Measurements from ENCODE around the gene FAM43A.

Gene FAM43A

DNA sequence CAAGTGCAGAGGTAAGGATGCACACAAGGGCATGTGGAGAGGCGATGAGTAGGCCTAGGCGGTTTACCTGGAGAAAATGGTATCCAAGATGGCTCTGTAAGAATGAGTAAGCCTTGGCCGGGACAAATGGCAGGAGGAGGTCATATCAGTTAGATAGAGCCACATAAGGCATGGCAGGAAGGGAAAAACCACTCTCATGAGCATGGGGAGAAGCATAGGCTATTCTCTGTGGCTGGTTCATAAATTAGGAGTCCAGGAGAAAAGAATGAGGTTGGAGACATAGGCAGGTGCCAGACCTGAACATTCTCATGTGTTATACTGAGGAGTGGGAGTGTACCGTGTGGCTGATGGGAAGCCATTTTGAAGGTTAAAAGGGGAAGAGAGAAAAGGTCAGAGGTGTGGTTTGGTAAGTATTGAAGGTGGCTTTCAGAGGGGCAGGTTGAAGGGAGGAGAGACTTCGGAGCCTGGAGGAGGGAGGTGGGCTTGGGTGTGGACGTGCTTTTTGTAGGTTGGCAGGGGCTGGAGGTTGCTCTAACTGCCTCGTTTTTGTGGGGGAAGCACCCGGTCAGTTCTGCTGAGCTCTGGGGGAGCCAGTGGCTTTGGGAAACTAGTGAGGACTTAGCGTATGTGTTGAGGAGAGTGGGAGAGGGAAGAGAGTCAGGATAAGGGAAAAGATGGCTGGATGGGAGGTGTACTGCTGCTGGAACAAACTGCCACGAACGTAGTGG, 4.6 kb upstream of the FAM43A start:
- DNase-seq = no peak

DNA sequence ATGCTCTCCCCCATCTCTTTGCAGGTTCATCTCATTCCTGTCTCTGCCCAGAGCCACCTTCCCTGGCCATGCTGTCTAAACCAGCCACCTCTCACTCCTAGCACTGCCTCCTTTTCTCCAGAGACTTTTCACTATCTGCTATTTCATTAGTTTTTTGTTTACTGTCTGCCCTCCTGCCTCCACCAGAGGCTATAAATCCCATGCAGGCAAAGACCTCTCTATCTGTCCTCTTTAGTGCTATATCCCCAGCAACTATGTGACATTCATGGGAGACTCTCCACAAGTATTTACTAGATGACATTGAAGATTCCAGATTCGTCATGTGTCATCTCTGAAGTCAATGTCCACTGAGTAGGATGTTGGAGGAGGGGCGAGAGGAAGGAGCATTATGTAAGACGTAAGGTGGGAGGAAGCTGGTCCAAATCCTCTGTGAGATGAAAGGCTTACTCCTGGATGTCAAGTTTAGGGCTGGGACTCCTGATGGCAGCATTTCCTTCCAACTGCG, 3.4 kb upstream of the FAM43A start:
- DNase-seq = no peak

DNA sequence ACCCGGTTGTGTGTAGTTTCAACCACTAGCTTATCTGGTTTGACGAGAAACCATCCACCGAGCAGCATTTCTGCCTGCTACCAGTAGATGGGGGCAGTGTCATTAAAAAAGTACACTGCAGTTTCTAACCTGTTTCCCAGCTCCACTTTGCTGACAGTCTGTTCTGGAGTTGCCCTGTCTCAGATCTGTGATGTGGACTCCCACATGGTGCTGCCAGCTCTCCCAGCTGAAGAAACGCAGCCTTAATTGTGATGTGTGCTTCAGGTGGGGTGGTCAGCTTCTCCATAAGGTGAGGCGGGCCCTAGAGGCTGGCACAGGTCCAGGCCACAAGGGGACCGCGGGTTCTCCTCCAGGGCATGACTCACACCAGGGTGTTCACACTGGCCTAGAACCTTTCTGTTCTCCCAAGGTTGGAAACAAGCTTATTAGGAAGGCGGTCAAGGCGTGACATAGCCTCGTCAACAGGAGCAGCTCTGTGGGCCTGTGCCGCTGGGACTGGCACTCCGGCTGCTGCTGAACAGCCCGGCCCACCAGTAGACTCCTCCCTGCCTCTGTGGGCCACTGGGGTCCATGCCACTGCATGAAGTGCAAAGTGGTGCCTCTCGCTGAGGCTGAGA, 2.9 kb upstream of the FAM43A start:
- DNase-seq = peak; percentile 71

DNA sequence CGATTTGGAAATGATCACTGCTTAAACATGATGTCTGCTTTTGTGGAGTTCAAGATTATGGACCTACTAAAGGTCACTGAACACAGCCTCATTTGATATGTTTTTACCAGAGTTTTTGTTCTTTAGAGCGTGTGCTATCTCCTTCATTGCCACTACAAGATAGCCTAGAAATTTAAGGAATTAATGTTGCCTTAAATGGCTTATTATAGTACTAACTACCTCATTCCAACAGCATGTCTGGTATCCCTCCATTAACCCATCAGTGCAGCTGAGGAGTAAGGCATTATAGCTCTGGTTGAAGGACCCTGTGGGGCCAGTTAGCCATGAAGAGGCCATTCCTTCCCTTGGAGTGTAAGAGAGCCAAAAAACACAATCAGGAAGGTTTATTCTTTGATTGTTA, 2.3 kb upstream of the FAM43A start:
- DNase-seq = no peak

DNA sequence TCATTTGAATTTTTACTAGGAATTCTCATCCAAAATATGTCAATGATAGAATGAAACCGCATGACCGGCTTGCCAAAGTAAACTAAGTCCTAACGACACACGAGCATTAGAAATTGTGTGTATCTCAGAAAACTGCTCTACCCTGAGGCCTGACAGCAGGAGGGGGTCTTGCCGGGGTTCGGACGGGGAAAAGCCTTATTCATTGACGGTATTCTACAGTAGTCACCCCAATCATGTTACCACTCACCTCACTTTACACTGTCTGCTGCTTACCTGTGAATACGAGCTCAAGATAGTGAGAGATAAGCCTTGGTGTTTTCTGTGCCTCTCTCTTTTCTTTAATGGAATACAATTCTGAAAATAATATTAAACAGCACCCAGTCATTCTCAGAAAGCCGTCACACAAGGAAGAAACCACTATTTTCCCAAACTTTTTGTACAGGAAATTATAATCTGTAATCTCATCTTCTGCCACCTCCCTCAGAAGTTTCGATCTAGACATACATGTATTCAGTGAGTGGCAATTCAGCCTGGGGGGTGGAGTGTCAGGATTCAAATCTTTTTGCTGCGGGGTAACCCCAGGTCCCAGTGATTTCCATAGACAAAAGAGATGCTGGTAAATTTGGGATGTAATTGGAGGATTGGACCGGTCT, 492 bp upstream of the FAM43A start:
- no peak for DNase-seq

DNA sequence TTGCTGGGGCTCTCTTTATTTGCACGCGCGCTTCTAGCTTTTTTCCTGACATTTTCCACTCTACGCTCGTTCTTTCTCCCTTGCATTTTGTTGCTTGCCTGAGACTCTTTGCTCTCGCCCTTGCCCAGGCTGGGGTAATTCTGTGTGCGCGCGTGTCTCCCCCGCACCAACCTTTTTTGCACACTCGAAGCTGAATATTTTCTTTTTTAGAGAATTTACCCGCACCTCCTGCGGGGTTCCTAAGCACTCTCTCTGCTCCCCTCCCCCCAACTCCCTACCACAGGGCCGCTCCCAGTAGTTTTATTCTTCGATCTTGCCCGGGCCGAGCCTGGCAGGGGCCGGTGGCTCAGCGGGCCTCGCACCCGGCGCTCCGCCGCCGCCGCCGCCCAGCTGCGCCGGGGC, 732 bp downstream of the FAM43A start:
- DNase-seq = no peak

DNA sequence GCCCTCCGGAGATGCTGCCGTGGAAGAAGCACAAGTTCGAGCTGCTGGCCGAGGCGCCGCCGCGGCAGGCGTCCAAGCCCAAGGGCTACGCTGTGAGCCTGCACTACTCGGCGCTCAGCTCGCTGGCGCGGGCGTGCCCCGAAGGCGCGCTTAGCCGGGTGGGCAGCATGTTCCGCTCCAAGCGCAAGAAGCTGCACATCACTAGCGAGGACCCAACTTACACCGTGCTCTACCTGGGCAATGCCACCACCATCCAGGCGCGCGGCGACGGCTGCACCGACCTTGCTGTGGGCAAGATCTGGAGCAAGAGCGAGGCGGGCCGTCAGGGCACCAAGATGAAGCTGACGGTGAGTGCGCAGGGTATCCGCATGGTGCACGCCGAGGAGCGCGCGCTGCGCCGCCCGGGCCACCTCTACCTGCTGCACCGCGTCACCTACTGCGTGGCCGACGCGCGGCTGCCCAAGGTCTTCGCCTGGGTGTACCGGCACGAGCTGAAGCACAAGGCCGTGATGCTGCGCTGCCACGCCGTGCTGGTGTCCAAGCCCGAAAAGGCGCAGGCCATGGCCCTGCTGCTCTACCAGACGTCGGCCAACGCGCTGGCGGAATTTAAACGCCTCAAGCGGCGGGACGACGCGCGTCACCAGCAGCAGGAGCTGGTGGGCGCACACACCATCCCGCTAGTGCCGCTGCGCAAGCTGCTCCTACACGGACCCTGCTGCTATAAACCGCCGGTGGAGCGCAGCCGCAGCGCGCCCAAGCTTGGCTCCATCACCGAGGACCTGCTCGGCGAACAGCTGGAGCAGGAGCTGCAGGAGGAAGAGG, 1.3 kb downstream of the FAM43A start:
- no peak for DNase-seq

DNA sequence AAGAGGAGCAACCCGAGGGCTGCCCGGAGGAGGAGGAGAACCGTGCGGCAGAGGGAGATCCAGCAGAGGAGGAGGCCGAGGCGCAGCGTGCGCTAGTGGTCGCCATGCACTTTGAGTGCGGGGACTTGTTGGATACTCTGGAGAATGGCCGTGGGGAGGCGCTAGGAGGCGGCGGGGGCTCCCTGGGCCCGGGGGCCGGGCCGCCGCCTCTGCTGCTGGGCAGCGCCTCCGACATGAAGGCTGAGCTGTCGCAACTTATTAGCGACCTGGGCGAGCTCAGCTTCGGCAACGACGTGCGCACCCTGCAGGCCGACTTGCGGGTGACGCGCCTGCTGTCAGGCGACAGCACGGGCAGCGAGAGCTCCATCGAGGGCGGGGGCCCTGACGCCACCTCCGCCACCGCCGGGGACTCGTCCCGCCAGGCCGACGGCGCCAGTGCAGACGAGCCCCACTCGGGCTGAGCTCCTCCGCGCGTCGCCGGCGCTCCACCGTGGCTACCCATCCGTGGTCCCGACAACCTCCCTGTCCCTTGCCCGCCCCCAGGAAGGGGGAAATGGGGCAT, 2.0 kb downstream of the FAM43A start:
- DNase-seq = peak; percentile 77

DNA sequence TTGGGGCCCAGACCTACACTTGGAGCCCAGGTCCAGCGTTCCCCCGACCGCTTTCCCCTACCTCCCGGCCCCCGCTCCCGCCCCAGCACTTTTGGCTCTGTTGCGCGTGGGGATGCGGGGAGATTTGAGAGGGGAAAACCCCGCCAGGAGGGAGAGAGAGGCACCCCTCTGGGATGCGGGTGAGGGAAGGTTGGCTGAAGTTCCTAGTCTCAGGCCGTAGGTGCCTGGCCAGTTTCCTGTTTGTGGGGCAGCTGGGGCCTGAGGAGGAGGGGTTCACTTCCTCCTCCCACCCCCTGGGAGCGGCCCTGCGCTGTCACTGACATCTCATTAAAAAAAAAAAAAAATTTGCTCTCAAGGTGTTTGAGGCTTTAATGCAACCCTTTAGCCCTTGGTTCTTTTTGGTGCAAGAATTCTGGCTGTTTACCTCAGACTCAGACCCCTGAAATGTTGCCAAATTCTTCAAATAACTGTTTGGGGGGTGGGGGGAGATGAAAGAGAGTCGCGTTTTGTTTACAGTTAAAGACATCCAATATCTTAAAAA, 2.6 kb downstream of the FAM43A start:
- DNase-seq = peak; percentile 68

DNA sequence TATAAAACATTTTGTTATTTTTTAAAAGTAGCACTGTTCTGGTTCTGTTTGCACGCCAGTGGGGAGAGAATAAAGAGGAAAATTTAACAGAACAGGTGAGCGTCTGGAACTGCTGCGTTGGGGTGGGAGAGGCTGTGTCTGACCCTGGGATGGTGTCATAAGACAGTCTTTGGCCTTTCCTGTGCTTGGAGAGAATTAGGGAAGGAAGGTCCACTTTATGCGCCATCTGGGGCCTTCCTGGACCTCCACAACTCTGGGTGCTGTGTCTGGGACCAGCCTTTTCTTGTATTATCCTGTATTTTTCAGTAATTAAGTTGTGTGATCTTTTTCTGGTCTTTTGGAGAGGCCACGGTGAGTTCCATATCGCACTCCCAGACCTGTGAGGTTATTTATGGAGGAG, 3.3 kb downstream of the FAM43A start:
- no peak for DNase-seq

DNA sequence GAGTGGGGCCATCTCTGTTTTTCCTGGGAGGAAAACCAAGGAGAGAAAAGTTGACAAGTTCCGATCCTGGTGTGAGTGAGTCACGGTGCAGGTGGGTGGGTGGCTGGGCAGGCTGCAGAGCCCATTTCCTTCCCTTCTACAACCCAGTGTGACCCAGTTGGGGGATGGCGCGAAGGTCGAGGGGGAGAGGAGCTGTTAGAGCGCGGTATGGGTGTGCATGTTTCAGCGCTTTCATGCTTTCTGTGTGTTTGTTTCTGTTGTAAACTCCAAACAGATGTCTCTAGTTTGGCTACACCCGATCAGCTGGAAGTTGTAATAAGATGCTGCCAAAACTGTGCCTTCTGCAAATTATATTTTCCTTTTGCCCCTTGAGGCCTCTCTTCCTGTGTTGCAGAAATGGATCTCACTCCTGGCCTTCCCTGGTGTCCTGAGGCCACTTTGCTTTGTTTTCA, 3.8 kb downstream of the FAM43A start:
- no peak for DNase-seq

DNA sequence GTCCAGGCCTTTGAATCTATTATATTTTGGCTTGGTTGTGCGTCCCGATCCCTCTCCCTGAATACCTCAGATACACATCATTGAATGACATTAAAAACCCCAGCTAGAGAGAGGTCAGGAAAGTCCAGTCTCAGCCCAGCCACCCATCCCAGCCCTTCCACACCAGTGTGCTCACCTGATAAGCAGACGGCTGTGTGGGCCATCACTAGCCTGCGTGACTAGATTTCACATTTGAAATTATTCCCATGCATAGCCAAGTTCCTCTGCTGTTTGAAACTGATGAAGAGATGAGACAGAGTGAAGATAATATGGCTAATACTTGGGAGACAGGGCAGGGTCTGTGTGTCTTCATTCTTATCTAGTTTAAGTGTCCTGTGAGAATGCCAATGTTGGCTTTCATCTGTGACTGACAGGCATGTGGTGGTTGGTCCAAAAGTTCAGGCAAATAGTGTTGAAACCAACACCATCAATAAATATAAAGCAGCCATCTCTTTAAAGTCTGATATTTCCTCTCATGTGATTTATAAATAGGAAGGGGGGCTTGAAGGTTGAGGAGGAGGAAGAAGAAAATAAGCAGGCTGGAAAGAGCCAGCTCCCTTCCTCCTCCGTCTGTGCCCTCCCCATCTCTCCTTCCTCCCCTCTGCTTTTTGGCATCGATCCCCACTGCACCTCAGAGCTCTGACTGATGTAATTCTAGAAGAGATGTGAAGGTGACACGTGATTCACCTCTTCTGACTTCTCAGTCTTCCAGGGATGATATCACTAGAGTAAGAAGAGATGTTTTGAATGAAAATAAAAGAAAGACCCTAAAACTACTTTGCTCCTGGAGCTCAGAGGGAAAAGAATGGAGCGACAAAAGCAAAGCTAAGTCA, 5.1 kb downstream of the FAM43A start:
- DNase-seq = no peak

DNA sequence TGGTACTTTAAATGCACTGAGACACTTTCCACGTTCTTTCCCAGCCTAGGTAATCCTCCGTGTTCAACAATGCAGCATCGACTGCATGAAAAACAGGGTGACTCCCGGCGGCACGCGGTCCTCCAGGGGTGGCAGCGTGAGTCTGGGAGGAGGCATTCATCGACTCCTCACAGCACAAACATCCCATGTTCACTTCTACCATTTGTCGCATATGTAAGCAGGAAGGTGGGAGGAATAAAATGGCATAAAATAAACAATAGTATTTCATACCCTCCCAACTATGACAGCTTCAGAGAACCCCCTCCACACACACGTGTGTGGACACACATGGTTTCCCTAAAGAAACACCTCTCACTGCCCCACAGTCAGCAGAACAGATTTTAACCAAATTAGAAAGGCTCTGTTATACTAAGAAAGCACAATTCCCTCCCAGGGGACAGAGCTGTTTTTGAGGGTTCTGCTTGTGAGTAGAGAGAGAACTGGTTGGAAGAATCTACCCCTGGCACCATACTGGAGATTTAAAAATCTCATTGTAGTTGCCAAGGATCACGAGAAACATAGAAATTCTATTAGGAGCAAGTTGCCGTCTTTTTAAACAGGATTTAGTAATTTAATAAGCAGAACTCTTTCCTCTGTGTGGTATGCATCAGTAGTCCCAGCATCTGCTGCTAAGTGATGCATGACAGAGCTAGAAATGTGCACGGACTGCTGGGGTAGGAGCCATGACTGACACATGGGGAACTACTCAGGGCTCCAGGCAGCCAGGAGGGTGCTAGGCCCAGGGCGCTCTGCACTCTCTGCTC, 6.0 kb downstream of the FAM43A start:
- peak; percentile 47 for DNase-seq

DNA sequence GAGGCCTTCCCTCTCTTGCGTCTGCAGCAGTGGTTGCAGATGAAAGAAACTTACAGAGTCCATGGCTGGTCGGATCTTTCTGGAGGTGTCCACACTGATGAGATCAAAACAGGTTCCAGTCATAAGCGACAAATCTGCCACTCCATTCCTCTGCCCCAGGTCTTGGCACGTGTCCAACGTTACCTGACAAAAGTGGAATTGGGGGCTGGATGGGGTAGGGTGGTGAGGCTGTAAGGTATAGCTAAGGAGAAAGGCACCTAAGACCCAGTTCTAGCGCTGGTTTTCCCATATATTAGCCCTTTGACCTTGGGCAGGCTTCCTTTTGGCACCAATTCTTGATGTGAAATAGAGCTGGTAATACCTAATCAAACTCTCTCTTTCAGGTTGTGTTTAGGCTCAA, 11.0 kb downstream of the FAM43A start:
- DNase-seq = no peak

DNA sequence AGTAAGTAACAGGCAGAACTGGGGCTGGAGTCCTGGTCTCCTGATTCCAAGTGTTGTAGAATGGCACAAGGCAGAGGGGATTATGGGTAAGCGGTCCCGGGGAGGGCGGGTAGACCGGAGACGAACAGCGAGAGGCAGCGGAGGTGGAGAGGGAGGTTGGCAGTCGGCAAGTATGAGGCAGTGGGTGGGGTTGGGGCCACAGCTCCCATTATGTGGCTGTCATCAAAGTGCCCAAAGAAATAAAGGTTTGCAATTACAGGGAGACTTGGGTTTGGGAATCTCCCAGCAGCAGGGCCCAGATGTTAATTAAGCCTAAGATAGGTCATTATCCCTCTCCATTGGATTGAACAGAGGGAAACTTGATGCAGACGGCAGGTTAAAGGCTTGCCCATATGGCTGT, 16.9 kb downstream of the FAM43A start:
- DNase-seq = no peak

DNA sequence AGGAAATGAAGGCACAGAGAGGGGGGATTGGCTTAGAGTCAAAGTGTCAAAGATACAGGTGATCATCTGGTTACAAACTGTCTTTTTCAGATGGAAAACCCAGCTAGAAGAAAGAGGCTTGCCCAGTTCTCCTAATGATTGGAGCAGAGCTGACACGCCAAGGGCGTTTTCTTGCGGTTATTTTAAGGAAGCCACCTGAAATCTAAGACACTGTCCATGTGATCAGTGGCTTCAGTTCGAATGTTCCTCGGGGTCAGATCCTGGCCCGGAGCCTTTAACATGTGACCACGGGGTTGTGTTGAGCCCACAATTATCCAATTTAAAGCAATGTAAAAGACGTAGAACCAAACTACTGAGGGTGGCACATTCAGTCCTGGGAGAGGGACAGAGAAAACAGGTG, 19.5 kb downstream of the FAM43A start:
- no peak for DNase-seq

DNA sequence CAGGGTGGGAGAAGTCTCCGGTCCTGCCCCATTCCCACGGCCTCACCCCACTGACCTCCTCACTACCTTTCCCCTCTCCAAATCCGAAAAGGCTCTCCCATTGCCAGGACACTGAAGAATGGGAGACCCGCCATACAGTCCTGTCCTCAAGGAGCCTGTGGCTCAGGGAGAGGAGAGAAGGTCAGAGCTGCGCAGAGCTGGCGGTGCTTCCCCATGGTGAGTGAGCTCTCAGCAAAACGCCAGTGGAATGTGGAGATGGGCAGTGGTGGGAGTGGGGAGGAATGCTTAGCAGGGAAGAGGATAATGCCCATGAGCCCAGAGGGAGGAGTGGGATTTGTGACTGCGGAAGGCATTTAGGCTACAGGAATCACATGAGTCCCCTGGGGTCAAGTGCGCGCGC, 20.1 kb downstream of the FAM43A start:
- DNase-seq = no peak

DNA sequence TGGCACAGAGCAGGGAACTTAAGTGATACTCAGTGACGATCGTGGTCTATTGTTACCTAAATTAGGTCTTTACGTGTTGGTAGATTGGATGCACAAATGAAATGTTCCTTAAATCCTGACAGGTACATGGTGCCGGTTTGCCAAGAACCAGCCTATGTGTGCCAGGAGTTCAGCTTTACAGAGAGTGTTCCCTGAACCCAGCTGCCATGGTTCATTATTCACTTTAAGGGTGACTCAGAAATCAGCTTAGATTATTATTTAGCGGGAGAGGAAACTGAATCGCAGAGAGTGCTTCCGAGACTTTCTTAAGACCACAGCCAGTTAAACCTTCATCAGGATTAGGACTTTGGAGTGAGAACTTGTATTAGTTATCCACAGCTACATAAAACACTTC, 21.5 kb downstream of the FAM43A start:
- DNase-seq = no peak

DNA sequence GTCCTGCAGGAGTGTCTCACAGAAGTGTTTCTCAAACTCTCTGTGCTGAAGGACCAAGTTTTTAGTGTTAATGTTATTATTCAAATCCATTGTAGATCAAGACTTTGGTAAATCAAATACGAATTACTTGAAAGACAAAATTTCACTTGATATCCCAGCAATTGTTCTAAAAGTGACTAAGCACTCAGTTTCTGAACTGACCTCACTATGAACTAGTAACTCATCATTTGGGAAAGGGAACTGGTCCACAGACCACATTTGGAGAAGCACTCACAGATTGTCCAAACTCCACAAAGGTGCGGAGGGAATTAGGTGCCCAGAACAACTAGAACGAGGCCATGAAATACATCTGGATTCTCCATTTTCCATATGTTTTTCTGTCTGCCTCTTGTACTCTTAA, 25.6 kb downstream of the FAM43A start:
- no peak for DNase-seq

DNA sequence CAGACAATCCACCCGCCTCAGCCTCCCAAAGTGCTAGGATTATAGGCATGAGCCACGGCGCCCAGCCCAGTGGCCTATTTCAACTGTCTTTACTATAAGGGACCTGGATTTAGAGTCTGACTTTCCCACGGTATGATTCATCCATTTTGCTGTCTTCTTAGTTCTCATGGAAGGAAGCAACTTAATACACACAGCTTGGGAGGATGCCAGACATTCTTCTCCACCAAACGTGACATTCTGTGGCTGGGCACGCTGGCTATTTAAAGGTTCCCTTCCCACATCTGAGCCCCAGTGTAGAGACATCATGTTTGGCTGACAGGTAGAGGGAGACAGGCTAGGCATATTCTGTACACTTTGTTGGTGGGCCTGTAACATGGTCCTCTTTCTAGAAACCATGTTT, 26.2 kb downstream of the FAM43A start:
- DNase-seq = no peak

Measured in CD4-positive, alpha-beta T cell treated with Interferon gamma for 1 hour (primary cell).